NCI-H2107 treated with DMSO at 0.1 percent for 48 hours (cell line): ENCODE results near the gene SEPTIN10.
"Not testable (repeated sequence)": the region's sequence is repeated elsewhere in the genome, so short reads cannot be mapped to it uniquely, and the experiment has no call there.

Source experiments
- DNase-seq: peaks from one replicate; lab custom pipeline; 2025; ENCODE audit not compliant: unreplicated experiment; lab: John Stamatoyannopoulos, UW

The SEPTIN10 gene

DNA sequence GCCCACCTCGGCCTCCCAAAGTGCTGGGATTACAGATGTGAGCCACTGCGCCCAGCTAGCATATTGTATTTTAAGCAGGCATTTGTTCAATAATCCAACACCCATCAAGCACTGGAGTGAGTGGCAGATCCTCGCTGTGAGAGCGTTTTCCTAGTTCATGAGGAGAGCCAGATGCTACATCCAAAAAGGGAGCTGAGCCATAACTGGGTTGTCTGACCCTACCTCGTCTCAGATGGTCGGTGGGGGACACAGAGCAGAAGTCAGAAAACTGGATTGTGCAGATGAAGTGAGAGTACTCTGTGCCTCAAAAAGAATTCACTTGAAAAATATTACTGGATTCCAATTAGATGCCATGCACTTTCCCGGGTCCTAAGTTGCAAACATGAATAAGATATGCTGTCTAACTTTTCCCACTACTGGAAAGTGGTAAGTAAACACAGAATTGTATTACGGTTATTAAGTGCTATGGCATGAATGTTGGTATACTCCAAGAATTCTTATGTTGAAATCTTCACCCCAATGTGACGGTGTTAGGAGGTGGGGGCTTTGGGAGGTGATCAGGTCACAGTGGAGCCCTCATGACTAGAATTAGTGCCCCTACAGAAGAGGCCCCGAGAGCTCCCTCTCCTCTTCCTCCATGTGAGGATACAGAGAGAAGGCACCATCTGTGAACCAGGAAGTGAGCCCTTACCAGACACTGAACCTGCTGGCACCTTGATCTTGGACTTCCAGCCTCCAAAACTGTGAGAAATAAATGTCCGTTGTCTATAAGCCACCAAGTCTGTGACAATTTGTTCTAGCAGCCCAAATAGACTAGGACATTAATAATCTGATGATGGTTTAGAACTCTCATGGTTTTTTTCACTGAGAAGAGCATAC lies 21.9 kb upstream of the SEPTIN10 start:
- no peak for DNase-seq

DNA sequence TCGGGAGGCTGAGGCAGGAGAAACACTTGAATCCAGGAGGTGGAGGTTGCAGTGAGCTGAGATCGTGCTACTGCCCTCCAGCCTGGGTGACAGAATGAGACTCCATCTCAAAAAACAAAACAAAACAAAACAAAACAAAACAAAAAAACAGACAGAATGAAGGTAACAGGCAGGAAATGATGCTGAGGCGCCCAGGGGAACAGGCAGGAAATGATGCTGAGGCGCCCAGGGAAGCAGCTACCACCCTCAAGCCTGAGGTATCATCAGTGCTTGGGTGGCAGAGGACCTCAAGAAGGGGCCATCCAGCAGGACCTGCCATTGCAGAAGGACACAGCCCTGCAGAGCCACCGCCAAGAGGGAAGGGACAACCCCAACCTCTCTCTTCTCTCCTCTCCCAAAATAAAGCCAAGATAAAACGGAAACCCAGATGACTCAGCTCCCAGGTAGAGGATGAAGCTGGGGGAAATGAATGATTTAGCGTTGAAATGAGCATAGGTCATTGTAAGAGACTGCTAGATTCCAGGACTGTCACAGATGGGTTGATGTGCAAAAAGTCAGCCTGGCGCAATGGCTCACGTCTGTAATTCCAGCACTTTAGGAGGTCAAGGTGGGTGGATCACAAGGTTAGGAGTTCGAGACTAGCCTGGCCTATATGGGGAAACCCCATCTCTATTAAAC lies 19.7 kb upstream of the SEPTIN10 start:
- DNase-seq: no peak

DNA sequence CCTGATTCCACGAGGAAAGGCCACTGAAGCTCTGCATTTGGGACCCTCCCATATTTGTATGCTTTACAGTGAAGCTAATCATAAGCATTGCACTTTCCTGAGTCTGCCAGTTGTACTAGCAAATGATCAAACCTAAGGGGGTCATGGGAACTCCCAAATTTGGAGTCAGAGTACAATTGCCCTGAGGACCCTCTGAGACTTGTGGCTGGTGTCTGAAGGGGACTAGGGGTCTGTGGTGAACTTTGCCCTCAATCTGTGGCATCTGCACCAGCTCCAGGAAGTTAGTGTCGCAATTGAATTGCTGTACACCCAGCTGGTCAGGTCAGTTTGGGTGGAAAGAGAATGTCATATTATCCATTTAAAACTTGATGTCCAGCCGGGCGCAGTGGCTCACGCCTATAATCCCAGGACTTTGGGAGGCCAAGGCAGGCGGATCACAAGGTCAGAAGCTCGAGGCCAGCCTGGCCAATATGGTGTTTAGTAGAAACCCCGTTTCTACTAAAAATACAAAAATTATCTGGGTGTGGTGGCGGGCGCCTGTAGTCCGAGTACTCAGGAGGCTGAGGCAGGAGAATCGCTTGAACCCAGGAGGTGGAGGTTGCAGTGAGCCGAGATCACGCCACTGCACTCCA lies 18.5 kb upstream of the SEPTIN10 start:
- no peak for DNase-seq

DNA sequence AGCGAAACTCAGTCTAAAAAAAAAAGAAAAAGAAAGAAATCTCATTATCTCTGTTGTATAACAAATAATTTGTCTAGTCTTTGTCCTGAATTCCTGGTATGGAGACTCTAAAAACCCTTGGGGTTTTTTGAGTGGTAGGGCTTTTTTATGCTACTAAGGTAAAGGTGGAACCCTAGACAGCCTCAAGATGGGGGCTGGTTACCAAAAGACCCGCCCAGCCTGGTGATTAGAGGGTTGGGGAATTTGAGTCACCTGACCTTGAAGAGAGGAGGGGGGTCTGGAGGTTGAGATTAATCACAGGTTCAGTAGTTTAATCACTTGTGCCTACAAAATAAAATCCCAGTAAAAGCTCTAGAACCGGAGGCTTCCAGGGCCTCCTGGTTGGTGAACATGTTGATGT lies 18.0 kb upstream of the SEPTIN10 start:
- no peak for DNase-seq

DNA sequence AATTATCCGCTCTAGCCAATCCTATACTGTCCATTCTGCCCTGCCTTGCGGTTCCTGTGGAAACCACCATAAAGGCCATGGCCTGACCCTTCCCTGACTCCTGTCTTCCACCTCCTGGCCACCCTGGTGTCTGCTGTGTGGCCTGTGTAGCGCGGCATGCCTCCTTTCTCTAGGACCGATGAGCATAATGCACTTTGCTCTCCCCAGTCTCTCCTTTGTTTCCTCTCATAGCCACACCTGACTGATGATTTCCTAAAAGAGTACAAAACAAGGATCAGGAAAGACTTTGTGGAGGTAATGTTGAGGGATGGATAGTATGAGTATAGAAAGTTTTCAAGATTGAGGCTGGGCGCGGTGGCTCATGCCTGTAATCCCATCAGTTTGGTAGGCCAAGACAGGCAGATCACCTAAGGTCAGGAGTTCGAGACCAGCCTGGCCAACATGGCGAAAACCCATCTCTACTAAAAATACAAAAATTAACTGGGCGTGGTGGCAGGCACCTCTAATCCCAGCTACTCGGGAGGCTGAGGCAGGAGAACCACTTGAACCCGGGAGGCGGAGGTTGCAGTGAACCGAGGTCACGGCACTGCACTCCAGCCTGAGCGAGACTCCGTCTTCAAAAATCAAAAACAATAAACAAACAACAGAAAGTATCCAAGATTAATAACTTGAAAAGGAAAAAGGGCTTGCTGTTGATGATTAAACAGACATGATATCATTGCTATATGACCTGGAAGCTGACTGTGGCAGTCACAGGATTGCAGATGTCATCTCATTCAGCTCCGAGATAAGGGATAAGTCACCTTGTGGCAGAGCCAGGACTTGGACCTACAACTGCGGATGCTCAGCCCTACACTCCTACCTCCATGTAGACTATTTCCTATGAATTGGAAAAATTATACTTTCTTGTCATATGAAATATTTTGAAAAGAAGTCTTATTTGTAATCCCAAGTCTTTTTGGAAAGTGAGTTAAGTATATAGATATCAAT lies 17.0 kb upstream of the SEPTIN10 start:
- no peak for DNase-seq

DNA sequence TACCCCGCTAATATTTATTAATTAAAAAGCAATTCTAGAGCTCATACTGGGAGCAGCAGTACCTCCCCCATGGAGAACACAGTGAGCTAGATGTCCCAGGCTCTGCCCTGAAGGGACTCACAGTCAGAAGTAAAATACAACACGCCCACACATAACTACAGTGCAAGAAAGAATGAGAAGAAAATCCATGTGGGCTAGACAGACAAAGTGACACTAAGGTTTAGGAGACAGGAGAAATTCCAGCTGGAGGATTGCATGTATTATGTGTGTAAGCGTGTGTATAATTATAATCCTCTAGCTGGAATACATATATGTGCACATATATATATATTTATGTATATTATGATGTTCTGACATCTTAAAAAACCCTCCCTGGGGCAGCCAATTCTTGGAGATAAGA lies 16.1 kb upstream of the SEPTIN10 start:
- DNase-seq: no peak

DNA sequence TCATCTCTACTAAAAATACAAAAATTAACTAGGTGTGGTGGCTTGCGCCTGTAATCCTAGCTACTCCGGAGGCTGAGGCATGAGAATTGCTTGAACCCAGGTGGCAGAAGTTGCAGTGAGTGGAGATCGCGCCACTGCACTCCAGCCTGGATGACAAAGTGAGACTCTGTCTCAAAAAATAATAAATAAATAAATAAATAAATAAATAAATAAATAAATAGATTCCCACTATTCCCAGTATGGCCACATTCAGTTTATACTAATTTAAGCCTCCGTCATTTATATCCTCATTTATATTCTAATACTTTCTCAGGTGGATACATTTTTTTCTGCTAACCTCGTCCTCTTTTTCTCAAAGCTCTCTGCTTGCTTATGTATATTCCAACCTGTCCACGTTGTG lies 14.6 kb upstream of the SEPTIN10 start:
- DNase-seq: not testable (repeated sequence)

DNA sequence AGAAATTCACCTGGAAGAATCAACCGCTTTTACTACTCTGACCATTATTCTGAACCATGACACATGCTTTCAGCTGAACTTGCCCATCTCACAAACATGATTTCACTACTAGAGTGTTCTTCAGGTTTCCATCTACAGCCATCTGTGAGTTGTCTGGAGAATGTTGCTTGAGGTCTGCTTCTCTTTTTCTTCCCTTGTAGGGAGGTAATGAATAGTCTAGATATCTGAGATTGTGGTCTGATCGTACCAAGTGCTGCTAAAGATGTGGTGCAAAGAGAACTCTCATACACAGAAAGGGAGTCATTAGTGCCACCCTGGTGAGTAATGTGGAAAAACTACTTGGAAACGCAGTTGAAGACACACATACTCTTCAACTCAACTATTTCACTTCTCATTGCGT lies 10.6 kb upstream of the SEPTIN10 start:
- no peak for DNase-seq

DNA sequence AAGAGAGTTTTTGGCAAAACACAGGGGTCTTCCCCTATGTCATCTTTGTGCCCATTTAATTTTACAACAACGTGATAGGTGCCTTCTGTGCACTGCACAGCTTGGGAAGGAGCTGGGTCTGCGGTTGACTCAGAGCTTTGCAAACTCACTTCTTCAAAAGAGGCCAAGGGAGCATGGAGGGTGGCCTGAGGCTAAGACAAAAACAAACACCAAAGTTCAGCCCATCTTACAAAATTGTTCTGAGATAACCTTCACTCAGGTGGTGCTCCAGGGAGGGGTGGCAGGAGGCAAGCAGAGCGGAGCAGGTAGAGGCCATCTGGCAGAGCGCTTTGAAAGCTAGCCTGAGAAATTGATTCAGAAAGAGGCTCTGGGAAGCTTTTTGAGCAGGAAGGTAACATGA lies 10.2 kb upstream of the SEPTIN10 start:
- no peak for DNase-seq

DNA sequence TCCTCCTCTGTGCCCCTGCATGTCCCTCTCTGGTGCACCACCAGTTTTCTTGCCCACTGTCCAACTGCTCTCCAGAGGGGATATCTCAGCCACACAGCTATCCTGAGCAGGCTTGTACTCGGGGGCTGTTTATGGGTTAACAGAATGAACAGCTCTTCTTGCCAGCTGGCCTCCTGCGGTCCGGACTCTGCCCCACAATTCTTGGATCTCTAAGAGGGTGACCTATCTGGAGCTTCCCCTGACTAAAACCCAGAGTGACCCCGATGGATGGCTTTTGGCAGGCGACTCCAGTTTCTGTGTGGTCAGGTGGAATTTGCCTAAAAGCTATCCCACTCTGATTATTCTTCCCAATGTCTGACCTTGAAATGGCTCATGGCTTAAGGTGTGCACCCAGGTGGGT lies 9.5 kb upstream of the SEPTIN10 start:
- DNase-seq: no peak

DNA sequence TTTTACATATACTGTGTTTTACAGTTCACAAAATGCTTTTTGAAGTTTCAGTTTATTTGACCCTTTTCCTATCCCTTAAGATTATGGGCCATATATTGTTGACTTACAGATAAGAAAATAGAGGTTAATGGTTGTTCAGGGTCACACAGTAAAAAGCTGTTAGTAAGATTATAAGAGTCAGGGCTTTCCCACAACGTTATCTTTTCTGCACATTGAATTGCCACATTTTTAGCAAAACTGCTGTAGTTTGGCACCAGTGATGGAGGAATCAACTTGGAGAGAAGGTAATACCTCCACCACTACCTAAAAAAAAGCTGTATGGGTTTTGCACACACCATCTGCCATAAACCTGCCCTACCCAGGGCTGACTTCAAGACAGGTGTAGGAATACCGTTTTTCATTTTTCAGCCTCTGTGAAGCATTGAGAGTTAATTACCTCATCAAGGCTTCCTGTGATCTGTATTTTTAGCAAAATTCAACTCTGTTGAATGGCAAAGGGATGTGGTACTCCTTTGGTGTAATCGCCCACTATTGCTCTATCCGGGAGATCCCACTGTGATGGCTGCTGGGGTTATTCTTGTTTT lies 5.4 kb upstream of the SEPTIN10 start:
- no peak for DNase-seq

DNA sequence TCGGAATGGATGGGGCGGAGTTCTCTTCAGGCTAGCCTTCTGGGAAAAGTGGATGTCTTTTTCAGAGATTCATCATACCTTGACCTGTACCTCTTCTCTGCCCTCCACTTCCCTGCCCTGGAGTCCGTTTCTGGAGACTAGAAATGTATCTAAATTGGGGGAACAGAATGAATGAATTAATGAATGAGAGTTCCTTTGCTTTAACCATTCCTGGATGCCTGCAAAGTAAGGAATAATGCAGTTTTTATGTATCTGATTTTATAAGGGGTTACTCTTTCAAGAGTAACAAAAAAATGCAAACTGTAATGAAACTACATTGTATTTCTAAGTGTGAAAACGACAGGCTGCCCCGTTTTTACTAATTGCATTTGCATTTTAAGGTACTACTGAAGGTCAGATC lies 2.4 kb upstream of the SEPTIN10 start:
- no peak for DNase-seq

DNA sequence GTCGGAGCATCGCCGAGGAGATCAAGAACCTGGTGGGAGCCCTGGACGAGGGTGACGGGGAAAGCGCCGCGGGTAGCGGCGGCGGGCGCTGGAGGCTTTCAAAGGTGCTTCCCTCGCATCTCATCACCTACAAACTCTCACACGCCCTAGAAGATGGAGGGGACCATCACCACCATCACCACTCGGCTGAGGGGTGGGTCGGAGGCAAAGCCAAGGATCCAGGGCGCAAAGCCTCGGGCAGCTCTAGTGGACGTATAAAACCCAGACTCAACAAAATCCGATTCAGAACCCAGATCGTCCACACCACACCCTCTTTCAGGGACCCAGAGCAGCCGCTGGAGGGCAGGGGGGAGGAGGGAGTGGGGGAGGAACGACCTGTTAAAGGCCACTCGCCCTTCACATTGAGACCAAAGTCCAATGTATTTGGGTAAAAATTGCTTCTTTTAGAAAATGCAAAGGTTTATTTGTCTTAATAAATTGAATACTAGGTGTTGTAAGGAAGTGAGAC lies 1.9 kb upstream of the SEPTIN10 start:
- no peak for DNase-seq

DNA sequence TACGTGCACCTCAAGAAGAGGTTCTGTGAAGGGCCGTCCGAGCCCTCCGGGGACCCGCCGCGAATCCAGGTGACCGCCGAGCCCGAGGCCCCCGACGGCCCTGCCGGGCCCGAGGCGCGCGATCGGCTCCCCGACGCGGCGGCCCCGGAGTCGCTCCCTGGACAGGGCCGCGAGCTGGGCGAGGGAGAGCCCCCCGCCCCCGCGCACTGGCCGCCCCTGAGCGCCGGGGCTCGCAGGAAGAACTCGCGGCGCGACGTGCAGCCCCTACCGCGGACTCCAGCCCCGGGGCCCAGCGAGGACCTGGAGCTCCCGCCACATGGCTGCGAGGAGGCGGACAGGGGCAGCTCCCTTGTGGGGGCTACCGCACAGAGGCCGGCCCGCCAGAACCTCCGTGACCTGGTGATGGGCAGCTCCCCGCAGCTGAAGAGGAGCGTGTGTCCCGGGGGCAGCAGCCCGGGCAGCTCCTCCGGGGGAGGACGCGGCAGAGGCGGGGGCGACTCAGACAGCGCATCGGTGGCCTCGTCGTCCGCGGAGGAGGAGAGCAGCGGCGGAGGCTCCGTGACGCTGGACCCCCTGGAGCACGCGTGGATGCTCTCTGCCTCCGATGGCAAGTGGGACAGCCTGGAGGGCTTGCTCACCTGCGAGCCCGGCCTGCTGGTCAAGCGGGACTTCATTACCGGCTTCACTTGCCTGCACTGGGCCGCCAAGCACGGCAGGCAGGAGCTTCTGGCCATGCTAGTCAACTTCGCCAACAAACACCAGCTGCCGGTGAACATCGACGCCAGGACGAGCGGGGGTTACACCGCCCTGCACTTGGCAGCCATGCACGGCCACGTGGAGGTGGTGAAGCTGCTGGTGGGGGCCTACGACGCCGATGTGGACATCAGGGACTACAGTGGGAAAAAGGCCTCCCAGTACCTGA lies 1.2 kb upstream of the SEPTIN10 start:
- no peak for DNase-seq

DNA sequence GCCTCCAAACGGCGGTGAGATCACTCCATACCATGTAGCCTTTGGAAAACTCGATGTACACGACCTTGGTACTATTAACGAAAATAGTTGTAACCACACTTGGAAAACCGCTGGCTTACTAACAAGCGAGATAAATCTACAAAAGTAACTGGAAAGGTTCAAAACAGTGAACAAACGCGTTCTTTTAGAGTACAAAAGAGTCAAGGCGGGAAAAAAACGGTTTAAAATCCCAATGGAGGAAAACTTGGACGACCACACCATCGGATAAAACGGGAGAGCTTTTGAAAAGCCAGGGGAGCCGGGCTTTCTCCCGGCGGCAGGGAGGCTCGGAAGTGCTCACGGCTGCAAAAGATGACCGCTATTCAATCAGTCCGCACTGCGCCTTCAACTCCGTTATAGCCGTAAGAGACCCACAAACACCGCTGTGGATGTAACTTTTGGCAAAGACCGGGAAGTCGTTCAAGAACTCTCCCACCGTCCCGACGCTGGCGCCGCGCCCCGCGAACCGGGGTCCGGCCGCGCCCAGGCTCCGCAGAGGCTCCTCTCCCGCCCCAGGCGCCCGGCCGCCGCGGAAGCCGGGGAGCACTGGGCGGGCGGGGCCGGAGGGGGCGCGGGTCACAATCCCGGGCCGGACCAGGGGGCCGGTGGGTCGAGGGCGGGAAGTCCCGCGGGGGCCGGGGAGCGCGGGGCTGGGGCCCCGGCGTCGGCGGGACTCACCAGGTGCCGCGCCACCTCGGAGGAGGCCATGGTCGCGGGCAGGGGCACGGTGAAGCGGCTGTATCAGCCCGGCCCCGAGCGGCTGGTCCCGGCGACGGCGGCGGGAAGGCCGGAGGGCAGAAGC lies 465 bp downstream of the SEPTIN10 start:
- no peak for DNase-seq

DNA sequence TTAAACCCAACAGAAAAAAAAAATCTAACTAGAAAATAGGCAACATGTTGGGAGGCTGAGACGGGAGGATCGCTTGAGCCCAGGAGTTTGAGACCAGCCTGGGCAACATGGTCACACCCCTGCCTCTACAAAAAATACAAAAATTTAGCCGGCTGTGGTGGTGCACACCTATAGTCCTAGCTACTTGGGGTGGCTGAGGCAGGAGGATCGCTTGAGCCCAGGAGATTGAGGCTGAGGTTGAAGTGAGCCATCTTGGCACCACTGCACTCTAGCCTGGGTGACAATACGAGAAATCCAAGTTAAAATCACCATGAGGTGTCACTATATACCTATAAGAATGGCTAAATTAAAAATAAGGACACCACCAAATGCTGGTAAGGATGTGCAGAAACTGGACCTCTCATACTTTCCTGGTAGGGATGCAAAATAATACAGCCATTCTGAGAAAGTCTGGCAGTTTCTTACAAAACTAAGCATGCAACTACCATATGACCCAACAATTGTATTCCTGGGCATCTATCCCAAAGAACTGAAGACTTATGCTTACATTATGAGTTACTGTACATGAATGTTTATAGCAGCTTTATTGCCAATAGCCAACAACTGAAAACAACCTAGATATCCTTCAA lies 2.2 kb downstream of the SEPTIN10 start:
- DNase-seq: no peak

DNA sequence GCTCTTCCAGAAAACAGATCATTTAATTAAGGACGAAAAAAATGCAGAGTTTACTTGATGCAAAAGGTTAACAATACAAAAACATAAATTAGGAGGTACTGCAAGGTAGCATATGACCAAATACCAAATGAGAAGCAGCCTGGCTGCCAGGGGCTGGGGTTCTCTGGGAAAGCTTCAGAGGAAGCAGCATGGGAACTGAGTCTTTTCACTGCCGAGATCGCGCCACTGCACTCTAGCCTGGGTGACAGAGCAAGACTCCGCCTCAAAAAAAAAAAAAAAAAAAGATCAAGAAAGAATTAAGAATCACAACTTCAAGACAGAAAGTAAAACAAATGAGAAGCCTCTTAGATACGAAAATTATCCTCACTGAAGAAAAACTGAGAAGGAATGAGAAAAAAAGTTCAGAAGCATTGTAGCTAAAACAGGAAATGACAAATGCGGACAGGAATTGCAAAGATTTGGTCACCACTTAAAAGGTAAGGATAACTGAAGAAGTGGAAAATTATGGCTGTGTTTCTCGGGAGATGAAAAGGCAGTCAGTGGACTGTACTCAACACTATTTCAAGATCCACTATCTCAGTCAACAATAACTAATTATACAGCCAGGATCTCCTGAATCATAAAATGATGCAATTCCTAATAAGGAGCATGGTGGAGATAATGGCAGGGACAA lies 4.3 kb downstream of the SEPTIN10 start:
- no peak for DNase-seq
